PFSK-1 (cell line): ENCODE measurements around the gene MAGEL2.

Source experiments
- FOXP2 ChIP-seq: optimal IDR thresholded peaks from 2 replicates; pipeline ENCODE3; 2011; ENCODE audit warnings: borderline replicate concordance, control low read depth, inconsistent platforms; ENCODE audit not compliant: insufficient read depth; ENCODE audit errors: extremely low read length, extremely low read depth
- POLR2AphosphoS5 ChIP-seq: IDR thresholded peaks from 2 replicates; pipeline ENCODE4 v1.6.1; 2012; ENCODE audit warnings: low read depth, mild to moderate bottlenecking, control low read depth, low read length, moderate library complexity
- SIN3A ChIP-seq: IDR thresholded peaks from 2 replicates; pipeline ENCODE4 v1.6.1; 2012; ENCODE audit warnings: mild to moderate bottlenecking, low read length, moderate library complexity, borderline replicate concordance; ENCODE audit not compliant: insufficient read depth
- TAF1 ChIP-seq: IDR thresholded peaks from 2 replicates; pipeline ENCODE4 v1.6.1; 2012; ENCODE audit warnings: low read length, control low read depth, borderline replicate concordance; ENCODE audit not compliant: insufficient read depth
- TF ChIP-seq, protein P1 (sequence below), 2 experiments: IDR thresholded peaks; 2 replicates each; pipeline versions ENCODE4 v1.6.1 to v1.8.0; 2011 to 2012; ENCODE audit warnings: low read depth in 2 of 2, low read length in 2 of 2, control low read depth in 1 of 2, inconsistent platforms in 1 of 2, mild to moderate bottlenecking in 1 of 2, moderate library complexity in 1 of 2; ENCODE audit not compliant: insufficient read depth in 1 of 2

The MAGEL2 gene

GRCh38 chr15:23663232-23663631 lies 15.6 kb upstream of the MAGEL2 start:
- TF ChIP-seq FOXP2 (no peak), SIN3A (no peak), POLR2AphosphoS5 (no peak), TAF1 (no peak)
- TF ChIP-seq, protein P1, sequence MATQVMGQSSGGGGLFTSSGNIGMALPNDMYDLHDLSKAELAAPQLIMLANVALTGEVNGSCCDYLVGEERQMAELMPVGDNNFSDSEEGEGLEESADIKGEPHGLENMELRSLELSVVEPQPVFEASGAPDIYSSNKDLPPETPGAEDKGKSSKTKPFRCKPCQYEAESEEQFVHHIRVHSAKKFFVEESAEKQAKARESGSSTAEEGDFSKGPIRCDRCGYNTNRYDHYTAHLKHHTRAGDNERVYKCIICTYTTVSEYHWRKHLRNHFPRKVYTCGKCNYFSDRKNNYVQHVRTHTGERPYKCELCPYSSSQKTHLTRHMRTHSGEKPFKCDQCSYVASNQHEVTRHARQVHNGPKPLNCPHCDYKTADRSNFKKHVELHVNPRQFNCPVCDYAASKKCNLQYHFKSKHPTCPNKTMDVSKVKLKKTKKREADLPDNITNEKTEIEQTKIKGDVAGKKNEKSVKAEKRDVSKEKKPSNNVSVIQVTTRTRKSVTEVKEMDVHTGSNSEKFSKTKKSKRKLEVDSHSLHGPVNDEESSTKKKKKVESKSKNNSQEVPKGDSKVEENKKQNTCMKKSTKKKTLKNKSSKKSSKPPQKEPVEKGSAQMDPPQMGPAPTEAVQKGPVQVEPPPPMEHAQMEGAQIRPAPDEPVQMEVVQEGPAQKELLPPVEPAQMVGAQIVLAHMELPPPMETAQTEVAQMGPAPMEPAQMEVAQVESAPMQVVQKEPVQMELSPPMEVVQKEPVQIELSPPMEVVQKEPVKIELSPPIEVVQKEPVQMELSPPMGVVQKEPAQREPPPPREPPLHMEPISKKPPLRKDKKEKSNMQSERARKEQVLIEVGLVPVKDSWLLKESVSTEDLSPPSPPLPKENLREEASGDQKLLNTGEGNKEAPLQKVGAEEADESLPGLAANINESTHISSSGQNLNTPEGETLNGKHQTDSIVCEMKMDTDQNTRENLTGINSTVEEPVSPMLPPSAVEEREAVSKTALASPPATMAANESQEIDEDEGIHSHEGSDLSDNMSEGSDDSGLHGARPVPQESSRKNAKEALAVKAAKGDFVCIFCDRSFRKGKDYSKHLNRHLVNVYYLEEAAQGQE (IDR thresholded peaks at IDR 0.05; ENCODE audit: insufficient read depth in 1 of 2, low read depth in 2 of 2, low read length in 2 of 2): no peak

DNA sequence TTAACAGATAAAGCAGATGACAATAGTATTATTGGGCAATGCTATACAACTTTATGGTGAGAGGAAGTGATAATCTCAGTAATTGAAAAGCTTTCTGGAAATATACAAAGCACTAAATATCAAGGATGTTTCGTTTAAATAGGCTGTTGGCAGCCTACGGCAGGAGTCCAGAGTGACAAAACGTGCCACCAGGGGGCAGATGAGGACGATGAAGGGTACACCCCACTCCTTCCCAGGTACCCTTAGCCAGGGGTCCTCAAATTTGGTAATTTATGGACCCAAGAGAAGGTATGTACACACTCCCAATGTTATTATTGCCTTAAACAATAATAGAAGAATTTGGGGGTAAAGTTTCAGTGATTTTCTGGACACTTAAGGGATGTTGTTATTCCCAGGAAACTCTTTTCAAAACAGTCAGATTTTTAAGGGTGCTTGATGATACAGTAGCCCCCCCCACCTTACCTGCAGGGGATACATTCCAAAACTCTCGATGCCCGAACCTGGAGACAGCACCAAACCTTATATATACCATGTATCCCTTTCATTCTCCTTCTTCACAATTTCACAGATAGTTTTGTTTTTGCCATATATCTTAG lies 1.4 kb upstream of the MAGEL2 start:
- TF ChIP-seq, protein P1 (IDR thresholded peaks at IDR 0.05; ENCODE audit: insufficient read depth in 1 of 2, low read depth in 2 of 2, low read length in 2 of 2): no peak
- no peak for TF ChIP-seq SIN3A
- no peak for TF ChIP-seq POLR2AphosphoS5
- TF ChIP-seq FOXP2: no peak
- no peak for TF ChIP-seq TAF1

GRCh38 chr15:23647001-23647295 lies 719 bp downstream of the MAGEL2 start:
- no peak for TF ChIP-seq POLR2AphosphoS5
- no peak for TF ChIP-seq TAF1
- TF ChIP-seq FOXP2: no peak
- no peak for TF ChIP-seq SIN3A
- TF ChIP-seq, protein P1 (IDR thresholded peaks at IDR 0.05; ENCODE audit: insufficient read depth in 1 of 2, low read depth in 2 of 2, low read length in 2 of 2): no peak

DNA sequence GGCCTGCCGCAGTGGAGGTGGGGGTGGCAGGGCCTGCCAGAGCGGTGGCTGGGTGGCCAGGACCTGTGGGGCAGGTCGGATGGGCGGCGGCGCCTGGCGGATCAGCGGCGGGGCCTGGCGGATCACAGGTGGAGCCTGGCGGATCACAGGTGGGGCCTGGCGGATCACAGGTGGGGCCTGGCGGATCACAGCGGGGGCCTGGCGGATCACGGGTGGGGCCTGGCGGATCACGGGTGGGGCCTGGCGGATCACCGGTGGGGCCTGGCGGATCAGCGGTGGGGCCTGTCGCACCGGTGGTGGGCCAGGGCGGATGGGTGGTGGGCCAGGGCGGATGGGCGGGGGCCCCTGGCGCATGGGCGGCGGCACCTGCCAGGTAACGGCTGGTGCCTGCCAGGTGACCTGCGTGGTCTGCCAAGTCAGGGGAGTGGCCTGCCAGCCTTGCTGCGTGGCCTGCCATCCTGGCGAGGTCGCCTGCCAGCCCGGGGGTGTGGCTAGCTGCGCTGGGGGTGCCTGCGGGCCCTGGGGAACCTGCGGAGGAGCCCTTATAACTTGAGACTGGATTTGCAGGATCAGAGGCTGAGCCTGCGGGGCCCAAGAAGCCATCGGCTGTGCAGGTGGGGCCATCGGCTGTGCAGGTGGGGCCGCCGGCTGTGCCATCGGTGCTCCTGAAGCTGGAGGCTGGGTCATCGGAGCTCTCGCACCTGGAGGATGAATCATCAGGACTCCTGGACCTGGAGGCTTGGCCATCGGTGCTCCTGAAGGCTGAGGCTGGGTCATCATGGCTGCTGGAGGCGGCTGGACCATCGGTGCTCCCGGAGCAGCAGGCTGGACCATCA lies 1.3 kb downstream of the MAGEL2 start:
- TF ChIP-seq FOXP2 (no peak), SIN3A (no peak), POLR2AphosphoS5 (no peak), TAF1 (no peak)
- TF ChIP-seq, protein P1 (IDR thresholded peaks at IDR 0.05; ENCODE audit: insufficient read depth in 1 of 2, low read depth in 2 of 2, low read length in 2 of 2): no peak
